Transverse colon (tissue), 4 donors: ENCODE data around the gene CIRBP. TPM values are rescaled to one million over a fixed set of nuclear protein-coding genes. Genes with fewer than 3 reads are reported as not detected.

Experiments
- DNase-seq: peaks from one replicate; pipeline ENCODE4 v3.0.0-alpha.2; 2019
- H3K27ac ChIP-seq, 4 donors: fragments of 200-600 bp; sonication (generic); 2 replicates each; pipeline ENCODE4 v1.5.1; 2016 to 2018; ENCODE audit warnings: inconsistent platforms in 4 of 4
- H3K27me3 ChIP-seq: fragments of 200-600 bp; sonication (generic); 2 replicates; pipeline ENCODE4 v1.5.1; 2017; ENCODE audit warnings: inconsistent platforms
- H3K36me3 ChIP-seq, 4 donors: fragments of 200-600 bp; sonication (generic); 2 replicates each; pipeline ENCODE4 v1.5.1; 2017 to 2019; ENCODE audit warnings: inconsistent platforms in 4 of 4
- H3K4me1 ChIP-seq, 4 donors: fragments of 200-600 bp; sonication (generic); 2 replicates each; pipeline ENCODE4 v1.5.1; 2017 to 2020; ENCODE audit warnings: inconsistent platforms in 4 of 4
- H3K4me3 ChIP-seq, 4 donors: fragments of 200-600 bp; sonication (generic); 1 replicate in 1 of 4; 2 replicates in 3 of 4; pipeline versions ENCODE4 v1.5.1 to v1.6.1; 2017 to 2019; ENCODE audit warnings: inconsistent platforms in 4 of 4
- H3K9me3 ChIP-seq, 2 donors: fragments of 200-600 bp; sonication (generic); 2 replicates each; pipeline ENCODE4 v1.5.1; 2017 to 2019; ENCODE audit warnings: inconsistent platforms in 2 of 2
- CTCF ChIP-seq, 5 experiments: fragments of 200-600 bp in 3 of 5; fragments of 450-650 bp in 2 of 5; sonication (generic) in 3 of 5; IDR thresholded peaks; 1 replicate in 2 of 5; 2 replicates in 3 of 5; pipeline ENCODE4 v1.5.1; 2016 to 2017; ENCODE audit warnings: antibody characterized with exemption in 5 of 5, inconsistent platforms in 3 of 5, mild to moderate bottlenecking in 2 of 5, moderate library complexity in 1 of 5
- EP300 ChIP-seq: sonication (generic); formaldehyde crosslinking; IDR thresholded peaks from one replicate; pipeline ENCODE4 v1.6.1; 2017; ENCODE audit warnings: antibody characterized with exemption, low read depth
- POLR2A ChIP-seq: fragments of 450-650 bp; IDR thresholded peaks from one replicate; pipeline ENCODE4 v1.6.1; 2016; ENCODE audit warnings: antibody characterized with exemption, mild to moderate bottlenecking, moderate library complexity
- POLR2AphosphoS5 ChIP-seq, 3 donors: sonication (generic); formaldehyde crosslinking; IDR thresholded peaks; one replicate each; pipeline ENCODE4 v1.6.1; 2016; ENCODE audit warnings: antibody characterized with exemption in 3 of 3
- WGBS, 2 donors: methylation state at CpG; one replicate each; pipeline ENCODE4 v1.1.5; 2018; ENCODE audit warnings: low coverage in 1 of 2; 5-methylcytosine and 5-hydroxymethylcytosine counted together
- in situ Hi-C, 4 donors: fragments of 200-750 bp; cut with MboI; loops; one replicate each; pipeline versions ENCODE4 v1.15.0 to v1.15.1; 2017; ENCODE audit warnings: low sequenced_read_pairs in 3 of 4, low pct_ligation_motif_present in 1 of 4, low pct_unique_long_range_greater_than_20kb in 1 of 4
- intact Hi-C: fragments of 100-400 bp; cut with DNase I; formaldehyde crosslinking; loops from one replicate; pipeline ENCODE4 v1.15.1; 2023; ENCODE audit warnings: low total_unique reads
- total RNA-seq, 4 donors: library from RNA; depleted of rRNA; stranded (reverse); fragments of >200 nt; gene quantifications; one replicate each; pipeline ENCODE4 v1.1.0, GENCODE V29; 2016

CIRBP gene
- total RNA-seq, 4 donors from 2014 or later = 431 to 488 (median 460) TPM

GRCh38 chr19:1278713-1279660 is 9.9 kb downstream of the CIRBP start:
- in situ Hi-C loops = loop anchor here in 2 of 4 donors (25.0 kb wide), 1 partner anchor 108 kb away; the partner anchor contains the start of gene NDUFS7 (in 2 of the 2)

GRCh38 chr19:1279782-1280341 is 10.7 kb downstream of the CIRBP start:
- in situ Hi-C loops = loop anchor here in 2 of 4 donors (25.0 kb wide), 1 partner anchor 107 kb away; the partner anchor contains the start of gene NDUFS7 (in 2 of the 2)
- H3K4me1 ChIP-seq = peaks cover 15 to 45% (median 39%) of the 10 kb centered on the region in 4 donors
- TF ChIP-seq EP300 (no peak), POLR2AphosphoS5 (IDR thresholded peaks at IDR 0.05) (no peak), POLR2A (no peak), CTCF (IDR thresholded peaks at IDR 0.05) (peak; percentile 93 to 97 (median 96))
- peaks cover 20% of the 10 kb centered on the region for H3K27me3 ChIP-seq
- DNase-seq = peak; percentile 89
- intact Hi-C loops = loop anchor here (10.0 kb wide), 1 partner anchor 125 kb away; the partner anchor contains the start of genes DAZAP1 and GAMT
- peak overlapping the region in 1 of 4 donors; percentile 11 for H3K27ac ChIP-seq
- peaks cover 0 to 1% (median 0%) of the 10 kb centered on the region in 4 donors for H3K36me3 ChIP-seq
- 31 to 67% methylated on average over 1 to 10 of the region's 10 CpGs for WGBS, 2 donors
- H3K4me3 ChIP-seq = no peak overlapping the region
- no peaks in the 10 kb centered on the region for H3K9me3 ChIP-seq

More at GRCh38 chr19:1278713-1279660, 9.9 kb downstream of the CIRBP start:
- Histone ChIP-seq H3K4me3 (no peak overlapping the region), H3K27me3 (peaks cover 12% of the 10 kb centered on the region), H3K4me1 (peaks cover 23 to 46% (median 42%) of the 10 kb centered on the region in 4 donors), H3K36me3 (peaks cover 0 to 10% (median 4%) of the 10 kb centered on the region in 4 donors), H3K27ac (no peak overlapping the region), H3K9me3 (no peaks in the 10 kb centered on the region)
- TF ChIP-seq CTCF (IDR thresholded peaks at IDR 0.05) (no peak), EP300 (no peak), POLR2A (no peak), POLR2AphosphoS5 (IDR thresholded peaks at IDR 0.05) (no peak)
- intact Hi-C loops = no loop called here
- 84% methylated on average over 25 of the region's 25 CpGs; no CpG with 5 or more reads in 1 of the 2 donors for WGBS, 2 donors
- DNase-seq = no peak

GRCh38 chr19:1280636-1281568 is 11.8 kb downstream of the CIRBP start:
- Histone ChIP-seq H3K4me1 (peaks cover 14 to 49% (median 41%) of the 10 kb centered on the region in 4 donors), H3K27me3 (peaks cover 27% of the 10 kb centered on the region), H3K4me3 (no peak overlapping the region), H3K27ac (no peak overlapping the region), H3K36me3 (no peaks in the 10 kb centered on the region), H3K9me3 (no peaks in the 10 kb centered on the region)
- TF ChIP-seq POLR2AphosphoS5 (IDR thresholded peaks at IDR 0.05) = no peak
- TF ChIP-seq POLR2A = no peak
- TF ChIP-seq CTCF (IDR thresholded peaks at IDR 0.05) = no peak
- no peak for TF ChIP-seq EP300
- DNase-seq = no peak
- 80 to 90% methylated on average over 6 to 33 of the region's 53 CpGs for WGBS, 2 donors
- in situ Hi-C loops (loop anchor here in 2 of 4 donors (25.0 kb wide), 1 partner anchor 106 kb away; the partner anchor contains the start of gene NDUFS7 (in 2 of the 2)), intact Hi-C loops (loop anchor here (10.0 kb wide), 1 partner anchor 124 kb away; the partner anchor contains the start of genes DAZAP1 and GAMT)
